Thymus (tissue), 11 donors: ENCODE data around the gene IL1RAP. TPM values are rescaled to one million over a fixed set of nuclear protein-coding genes. Genes with fewer than 3 reads are reported as not detected.
"Not testable (repeated sequence)": the region's sequence is repeated elsewhere in the genome, so short reads cannot be mapped to it uniquely, and the experiment has no call there.

Experiments used
- DNase-seq, 9 donors: peaks; one replicate each; pipeline ENCODE4 v3.0.0-alpha.2; 2013; ENCODE audit warnings: low spot score in 9 of 9, low read depth in 6 of 9, missing footprints in 1 of 9
- H3K27ac ChIP-seq, 2 donors: one replicate each; pipeline ENCODE4 v1.5.1; 2013; ENCODE audit warnings: control low read depth in 1 of 2, low read depth in 1 of 2, low read length in 1 of 2, mild to moderate bottlenecking in 1 of 2, moderate library complexity in 1 of 2
- H3K27me3 ChIP-seq, 2 donors: one replicate each; pipeline ENCODE4 v1.5.1; 2013; ENCODE audit warnings: low read length in 1 of 2; ENCODE audit not compliant: control insufficient read depth in 2 of 2, insufficient read depth in 1 of 2
- H3K36me3 ChIP-seq, 2 donors: one replicate each; pipeline ENCODE4 v1.5.1; 2013; ENCODE audit warnings: low read length in 1 of 2, mild to moderate bottlenecking in 1 of 2, moderate library complexity in 1 of 2; ENCODE audit not compliant: control insufficient read depth in 2 of 2, insufficient read depth in 2 of 2
- H3K4me1 ChIP-seq, 2 donors: one replicate each; pipeline ENCODE4 v1.5.1; 2013; ENCODE audit warnings: low read length in 2 of 2; ENCODE audit not compliant: control insufficient read depth in 2 of 2, insufficient read depth in 2 of 2
- H3K4me3 ChIP-seq, 2 donors: one replicate each; pipeline ENCODE4 v1.5.1; 2013; ENCODE audit warnings: low read length in 2 of 2, control low read depth in 1 of 2, mild to moderate bottlenecking in 1 of 2
- H3K9me3 ChIP-seq, 2 donors: one replicate each; pipeline ENCODE4 v1.5.1; 2013; ENCODE audit warnings: low read length in 1 of 2, mild to moderate bottlenecking in 1 of 2; ENCODE audit not compliant: control insufficient read depth in 2 of 2, insufficient read depth in 1 of 2
- WGBS: extraction: QIAGEN DNeasy Blood & Tissue Kit; methylation state at CpG from one replicate; pipeline ENCODE4 v1.1.7; 2013; 5-methylcytosine and 5-hydroxymethylcytosine counted together
- polyA plus RNA-seq: library from polyadenylated mRNA; stranded (reverse); fragments of 200-250 nt; gene quantifications from one replicate; pipeline ENCODE4 v1.2.3, GENCODE V29; 2013
- total RNA-seq: library from RNA; stranded (reverse); fragments of 120-200 nt; gene quantifications from one replicate; pipeline ENCODE4 v1.2.4, GENCODE V29; 2013
- donor health status: healthy.

The IL1RAP gene
- total and polyA plus RNA-seq, 2 donors: 5.7 to 6.8 TPM

GRCh38 chr3:190671658-190672057 is 157.8 kb downstream of the IL1RAP start:
- no peak overlapping the region for H3K4me3 ChIP-seq
- no peak for DNase-seq
- 97% methylated on average over 4 of the region's 4 CpGs for WGBS
- H3K4me1 ChIP-seq: no peaks in the 10 kb centered on the region
- no peaks in the 10 kb centered on the region for H3K36me3 ChIP-seq
- no peak overlapping the region for H3K27ac ChIP-seq
- H3K27me3 ChIP-seq: no peaks in the 10 kb centered on the region
- no peaks in the 10 kb centered on the region for H3K9me3 ChIP-seq

- H3K4me3 ChIP-seq: no peak overlapping the region
- DNase-seq: no peak
- H3K27ac ChIP-seq: no peak overlapping the region
- 97% methylated on average over 3 of the region's 3 CpGs for WGBS
- no peaks in the 10 kb centered on the region for H3K36me3 ChIP-seq
- no peaks in the 10 kb centered on the region for H3K4me1 ChIP-seq
- H3K27me3 ChIP-seq: no peaks in the 10 kb centered on the region
- peaks cover 0 to 5% of the 10 kb centered on the region in 2 donors for H3K9me3 ChIP-seq
Measured at GRCh38 chr3:190673148-190673547, 159.3 kb downstream of the IL1RAP start.

- no peaks in the 10 kb centered on the region for H3K36me3 ChIP-seq
- WGBS: 97% methylated on average over 3 of the region's 3 CpGs
- no peaks in the 10 kb centered on the region for H3K27me3 ChIP-seq
- H3K4me1 ChIP-seq: no peaks in the 10 kb centered on the region
- H3K27ac ChIP-seq: no peak overlapping the region
- DNase-seq: no peak
- peaks cover 0 to 6% of the 10 kb centered on the region in 2 donors for H3K9me3 ChIP-seq
- H3K4me3 ChIP-seq: no peak overlapping the region
Measured at GRCh38 chr3:190676481-190676880, 162.6 kb downstream of the IL1RAP start.

DNA sequence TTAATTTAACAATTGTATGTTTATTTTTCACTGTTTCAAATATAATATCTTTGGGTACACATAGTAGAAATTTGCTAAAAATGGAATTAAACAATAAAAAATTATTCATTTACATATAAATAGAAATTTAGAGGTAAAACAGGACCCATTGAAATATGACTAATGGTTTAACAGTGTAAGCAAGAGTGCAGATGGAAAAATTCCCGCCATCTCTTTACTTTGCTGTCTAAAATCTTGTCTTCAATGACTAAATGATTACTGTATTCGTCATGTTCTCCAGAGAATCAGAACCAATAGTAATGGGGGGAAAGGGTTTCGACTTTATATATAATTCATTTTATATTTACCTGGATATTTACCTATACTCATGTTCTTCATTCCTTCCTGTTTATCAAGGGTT is 163.1 kb downstream of the IL1RAP start:
- H3K4me1 ChIP-seq: no peaks in the 10 kb centered on the region
- no peaks in the 10 kb centered on the region for H3K36me3 ChIP-seq
- no peak overlapping the region for H3K27ac ChIP-seq
- no peak for DNase-seq
- H3K9me3 ChIP-seq: peaks cover 0 to 6% of the 10 kb centered on the region in 2 donors
- no peaks in the 10 kb centered on the region for H3K27me3 ChIP-seq
- 92% methylated on average over 3 of the region's 3 CpGs for WGBS
- H3K4me3 ChIP-seq: no peak overlapping the region

GRCh38 chr3:190677868-190678267 is 164.0 kb downstream of the IL1RAP start:
- H3K4me1 ChIP-seq, DNase-seq, H3K27ac ChIP-seq, H3K36me3 ChIP-seq, H3K27me3 ChIP-seq, H3K9me3 ChIP-seq, H3K4me3 ChIP-seq: not testable (repeated sequence)
- WGBS: 97% methylated on average over 7 of the region's 7 CpGs

DNA sequence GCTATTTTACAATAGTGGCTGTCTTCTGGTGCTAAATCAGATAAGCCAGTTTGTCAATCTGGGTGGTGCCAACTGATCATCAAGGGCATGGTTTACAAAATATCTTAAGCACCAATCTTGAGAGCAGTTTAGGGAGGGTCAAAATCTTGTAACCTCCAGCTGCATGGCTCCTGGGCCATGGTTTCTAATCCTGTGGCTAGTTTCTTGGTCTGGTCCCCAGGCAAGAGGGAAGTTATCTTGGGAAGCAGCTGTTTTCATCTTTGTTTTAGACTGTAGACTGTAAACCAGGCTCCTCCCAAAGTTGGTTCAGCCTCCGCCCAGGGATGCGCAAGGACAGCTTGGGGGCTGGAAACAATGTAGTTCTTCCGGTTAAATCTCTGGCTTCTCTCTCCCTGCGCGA is 166.8 kb downstream of the IL1RAP start:
- Histone ChIP-seq H3K4me1 (no peaks in the 10 kb centered on the region), H3K9me3 (peaks cover 0 to 6% of the 10 kb centered on the region in 2 donors), H3K27me3 (no peaks in the 10 kb centered on the region), H3K36me3 (no peaks in the 10 kb centered on the region), H3K4me3 (no peak overlapping the region), H3K27ac (no peak overlapping the region)
- 97% methylated on average over 5 of the region's 5 CpGs for WGBS
- DNase-seq: no peak

GRCh38 chr3:190684776-190685175 is 170.9 kb downstream of the IL1RAP start:
- Histone ChIP-seq H3K27me3 (no peaks in the 10 kb centered on the region), H3K9me3 (no peaks in the 10 kb centered on the region), H3K27ac (no peak overlapping the region), H3K4me1 (no peaks in the 10 kb centered on the region), H3K4me3 (no peak overlapping the region), H3K36me3 (no peaks in the 10 kb centered on the region)
- no peak for DNase-seq
- WGBS: 96% methylated on average over 7 of the region's 7 CpGs

GRCh38 chr3:190686011-190686410 is 172.1 kb downstream of the IL1RAP start:
- Histone ChIP-seq H3K27ac (no peak overlapping the region), H3K27me3 (no peaks in the 10 kb centered on the region), H3K36me3 (no peaks in the 10 kb centered on the region), H3K9me3 (no peaks in the 10 kb centered on the region), H3K4me1 (no peaks in the 10 kb centered on the region), H3K4me3 (no peak overlapping the region)
- 96% methylated on average over 1 of the region's 1 CpG for WGBS
- no peak for DNase-seq

DNA sequence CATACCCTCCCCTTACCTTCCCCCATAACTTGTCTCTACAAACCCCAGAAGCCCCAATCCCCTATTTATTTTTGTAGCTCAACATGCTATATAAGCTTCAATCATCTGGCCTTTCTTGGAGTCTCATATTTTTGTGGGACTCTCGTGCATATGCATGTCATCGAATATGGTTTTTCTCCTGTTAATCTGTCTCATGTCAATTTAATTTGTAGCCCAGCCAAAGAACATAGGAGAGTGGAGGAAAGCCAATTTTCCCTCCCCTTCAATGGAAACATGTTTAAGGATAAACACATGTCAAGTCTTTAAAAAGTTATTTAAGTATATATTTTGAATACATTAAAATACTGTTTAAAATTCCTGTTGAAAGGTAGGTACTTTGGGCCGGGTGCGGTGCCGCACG is 176.4 kb downstream of the IL1RAP start:
- Histone ChIP-seq H3K27me3 (no peaks in the 10 kb centered on the region), H3K9me3 (no peaks in the 10 kb centered on the region), H3K27ac (no peak overlapping the region), H3K4me3 (no peak overlapping the region), H3K4me1 (no peaks in the 10 kb centered on the region), H3K36me3 (no peaks in the 10 kb centered on the region)
- DNase-seq: no peak
- 95% methylated on average over 6 of the region's 6 CpGs for WGBS

- H3K9me3 ChIP-seq: no peaks in the 10 kb centered on the region
- H3K36me3 ChIP-seq: no peaks in the 10 kb centered on the region
- H3K27ac ChIP-seq: no peak overlapping the region
- H3K27me3 ChIP-seq: no peaks in the 10 kb centered on the region
- H3K4me1 ChIP-seq: no peaks in the 10 kb centered on the region
- H3K4me3 ChIP-seq: no peak overlapping the region
- DNase-seq: no peak
Measured at GRCh38 chr3:190692256-190692655, 178.4 kb downstream of the IL1RAP start.
